ENCODE measurements around the gene PLAC8.

DNA sequence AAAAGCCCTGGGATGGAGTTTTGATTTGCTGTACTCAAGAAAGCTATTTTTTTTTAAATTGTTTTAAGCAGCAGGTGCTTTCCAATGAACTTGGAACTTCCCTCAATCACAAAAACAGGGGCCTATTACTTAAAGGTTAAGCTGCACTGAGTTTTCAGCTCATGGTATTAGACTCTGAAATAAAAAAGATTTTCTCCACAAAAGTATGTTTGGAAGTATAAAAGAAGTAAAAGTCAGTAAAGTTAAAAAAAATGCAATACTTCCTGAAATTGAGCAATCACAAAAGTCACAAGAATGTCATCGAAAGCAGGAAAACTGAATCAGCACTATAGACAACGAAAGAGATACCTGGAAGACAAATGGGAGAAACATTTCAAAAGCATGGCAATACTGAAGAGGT, 38.9 kb upstream of the PLAC8 start:
- TF ChIP-seq, protein P1, sequence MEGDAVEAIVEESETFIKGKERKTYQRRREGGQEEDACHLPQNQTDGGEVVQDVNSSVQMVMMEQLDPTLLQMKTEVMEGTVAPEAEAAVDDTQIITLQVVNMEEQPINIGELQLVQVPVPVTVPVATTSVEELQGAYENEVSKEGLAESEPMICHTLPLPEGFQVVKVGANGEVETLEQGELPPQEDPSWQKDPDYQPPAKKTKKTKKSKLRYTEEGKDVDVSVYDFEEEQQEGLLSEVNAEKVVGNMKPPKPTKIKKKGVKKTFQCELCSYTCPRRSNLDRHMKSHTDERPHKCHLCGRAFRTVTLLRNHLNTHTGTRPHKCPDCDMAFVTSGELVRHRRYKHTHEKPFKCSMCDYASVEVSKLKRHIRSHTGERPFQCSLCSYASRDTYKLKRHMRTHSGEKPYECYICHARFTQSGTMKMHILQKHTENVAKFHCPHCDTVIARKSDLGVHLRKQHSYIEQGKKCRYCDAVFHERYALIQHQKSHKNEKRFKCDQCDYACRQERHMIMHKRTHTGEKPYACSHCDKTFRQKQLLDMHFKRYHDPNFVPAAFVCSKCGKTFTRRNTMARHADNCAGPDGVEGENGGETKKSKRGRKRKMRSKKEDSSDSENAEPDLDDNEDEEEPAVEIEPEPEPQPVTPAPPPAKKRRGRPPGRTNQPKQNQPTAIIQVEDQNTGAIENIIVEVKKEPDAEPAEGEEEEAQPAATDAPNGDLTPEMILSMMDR (IDR thresholded peaks at IDR 0.05): no peak
- TF ChIP-seq EP300 (IDR thresholded peaks at IDR 0.05; ENCODE audit: low read depth) (no peak), POLR2AphosphoS5 (IDR thresholded peaks at IDR 0.05) (no peak)

Data from transverse colon (tissue), 4 donors.